RWPE1 (cell line): Measurements from ENCODE around the gene ARHGAP45.
A peak's percentile ranks its signal among the peaks of the same experiment; 100 is the strongest.

Experiments
- CTCF ChIA-PET: fragments of 350-600 bp; sonication (Branson Sonifier 250); formaldehyde crosslinking; extraction: SDS; loops from one replicate; lab custom pipeline; 2021; lab: Yijun Ruan, JAX
- POLR2A ChIA-PET: fragments of 400-600 bp; formaldehyde crosslinking; extraction: SDS; loops from one replicate; lab custom pipeline; 2020; ENCODE audit warnings: antibody characterized with exemption; ENCODE audit not compliant: low non-redundant PET; lab: Yijun Ruan, JAX
- DNase-seq: peaks from one replicate; pipeline ENCODE4 v3.0.0; 2012; ENCODE audit warnings: low spot score
- H3K27ac ChIP-seq: fragments of 450-650 bp; 2 replicates; pipeline ENCODE4 v1.5.1; 2017
- CTCF ChIP-seq: fragments of 450-650 bp; conservative IDR thresholded peaks from 2 replicates; pipeline ENCODE4 v1.5.1; 2017; ENCODE audit warnings: low read depth, mild to moderate bottlenecking

The ARHGAP45 gene

GRCh38 chr19:1038978-1039645 lies 27.9 kb upstream of the ARHGAP45 start:
- TF ChIP-seq CTCF = no peak
- ChIA-PET POLR2A (interaction anchor here (1.6 kb wide), 1 partner anchor 11 kb away, joined by 11 read pairs; no protein-coding TSS in a partner anchor), CTCF (interaction anchor here (0.6 kb wide), 1 partner anchor 206 kb away, joined by 3 read pairs; no protein-coding TSS in a partner anchor)
- no peak for DNase-seq
- peak overlapping the region; percentile 81 for H3K27ac ChIP-seq

- peak within 1 kb of the TSS; percentile 81 for H3K27ac ChIP-seq
- peak; percentile 96 for DNase-seq
- ChIA-PET CTCF (no interaction called here), POLR2A (interaction anchor here (0.5 to 1.6 kb wide), 2 partner anchors 12 to 25 kb away, joined by 3 to 11 read pairs; no protein-coding TSS in a partner anchor)
- no peak for TF ChIP-seq CTCF
Measured at GRCh38 chr19:1039646-1040475, 27.1 kb upstream of the ARHGAP45 start, which contains the start of gene ABCA7. Gene ABCA7, plus strand, starts transcription at chr19:1040107. Its CDS starts 1,255 bp downstream, at chr19:1041362.

GRCh38 chr19:1040476-1041271 lies 26.3 kb upstream of the ARHGAP45 start:
- CTCF ChIA-PET = interaction anchor here (0.6 kb wide), 1 partner anchor 184 kb away, joined by 3 read pairs; no protein-coding TSS in a partner anchor
- peak; percentile 99 for DNase-seq
- POLR2A ChIA-PET = interaction anchor here (0.5 to 1.6 kb wide), 3 partner anchors 13 to 63 kb away, joined by 3 to 11 read pairs (median 3); partner anchors contain the start of gene GPX4
- H3K27ac ChIP-seq = peak overlapping the region; percentile 81
- TF ChIP-seq CTCF = no peak

- peak overlapping the region; percentile 81 for H3K27ac ChIP-seq
- ChIA-PET CTCF (interaction anchor here (0.6 kb wide), 1 partner anchor 185 kb away, joined by 3 read pairs; no protein-coding TSS in a partner anchor), POLR2A (no interaction called here)
- no peak for DNase-seq
- TF ChIP-seq CTCF = no peak
Measured at GRCh38 chr19:1041272-1041834, 25.6 kb upstream of the ARHGAP45 start.

GRCh38 chr19:1041835-1042685 lies 24.9 kb upstream of the ARHGAP45 start:
- ChIA-PET CTCF (interaction anchor here (0.5 to 0.6 kb wide), 2 partner anchors 43 to 185 kb away, joined by 3 read pairs; no protein-coding TSS in a partner anchor), POLR2A (no interaction called here)
- no peak for TF ChIP-seq CTCF
- DNase-seq = no peak
- H3K27ac ChIP-seq = peak overlapping the region; percentile 81
